SKM-1 treated with dmso at 0.1 percent for 144 hours (cell line): ENCODE data around the gene ELOVL5.
A peak's percentile ranks its signal among the peaks of the same experiment; 100 is the strongest.
"Not testable (repeated sequence)": the region's sequence is repeated elsewhere in the genome, so short reads cannot be mapped to it uniquely, and the experiment has no call there.

Source experiments
- DNase-seq: peaks from one replicate; lab custom pipeline; 2025; ENCODE audit not compliant: unreplicated experiment; lab: John Stamatoyannopoulos, UW

Gene ELOVL5

DNA sequence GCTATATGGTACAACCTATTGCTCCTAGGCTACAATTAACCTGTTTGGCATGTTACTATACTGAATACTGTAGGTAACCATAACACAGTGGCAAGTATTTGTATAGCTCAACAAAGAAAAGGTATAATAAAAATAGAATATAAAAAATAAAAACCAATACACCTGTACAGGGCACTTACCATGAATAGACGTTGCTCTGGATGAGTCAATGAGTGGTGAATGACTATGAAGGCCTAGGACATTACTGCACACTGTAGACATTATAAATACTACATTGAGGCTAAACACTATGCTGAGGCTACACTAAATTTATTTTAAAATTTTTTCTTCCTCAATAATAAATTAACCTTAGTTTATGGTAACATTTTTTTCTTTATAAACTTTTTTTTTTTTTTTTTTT is 18.6 kb downstream of the ELOVL5 start:
- no peak for DNase-seq

DNA sequence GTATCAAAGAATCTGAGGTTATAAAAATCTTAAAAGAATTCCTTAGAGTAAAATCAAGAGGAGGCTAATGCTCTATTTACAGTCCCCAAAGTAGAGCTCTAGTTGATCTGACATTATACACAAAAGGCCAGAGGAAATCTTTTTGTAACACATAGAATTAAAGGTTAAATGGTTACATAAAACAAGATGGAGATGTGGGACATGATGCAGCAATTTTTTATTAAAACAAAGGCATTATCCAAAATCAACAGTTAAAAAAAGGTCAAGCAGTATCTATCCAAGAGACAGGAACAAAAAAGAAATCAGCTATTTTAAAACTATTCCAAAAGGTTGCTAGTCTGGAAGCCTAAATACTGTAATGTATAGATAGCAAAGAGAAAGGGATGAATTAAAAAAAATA is 20.4 kb downstream of the ELOVL5 start:
- no peak for DNase-seq

DNA sequence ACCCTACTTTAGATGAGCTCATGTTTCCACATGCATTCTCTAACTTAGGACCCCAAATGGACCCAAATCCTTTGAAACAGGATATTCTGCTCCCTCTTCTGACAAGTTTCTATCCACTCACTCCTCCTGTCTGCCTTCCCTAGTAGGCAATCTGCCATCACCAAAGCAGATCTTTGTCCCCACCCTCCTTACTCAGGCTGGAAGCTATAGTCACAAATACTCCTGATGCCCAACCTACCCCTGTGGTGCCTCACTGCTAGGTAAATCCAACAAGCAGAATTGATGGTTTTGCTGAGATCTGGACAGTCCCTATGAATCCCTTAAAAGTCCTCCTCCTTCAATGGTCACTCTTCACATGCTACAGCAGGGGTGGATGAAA is 21.7 kb downstream of the ELOVL5 start:
- no peak for DNase-seq

GRCh38 chr6:53326372-53327016 is 22.3 kb downstream of the ELOVL5 start:
- DNase-seq = no peak

DNA sequence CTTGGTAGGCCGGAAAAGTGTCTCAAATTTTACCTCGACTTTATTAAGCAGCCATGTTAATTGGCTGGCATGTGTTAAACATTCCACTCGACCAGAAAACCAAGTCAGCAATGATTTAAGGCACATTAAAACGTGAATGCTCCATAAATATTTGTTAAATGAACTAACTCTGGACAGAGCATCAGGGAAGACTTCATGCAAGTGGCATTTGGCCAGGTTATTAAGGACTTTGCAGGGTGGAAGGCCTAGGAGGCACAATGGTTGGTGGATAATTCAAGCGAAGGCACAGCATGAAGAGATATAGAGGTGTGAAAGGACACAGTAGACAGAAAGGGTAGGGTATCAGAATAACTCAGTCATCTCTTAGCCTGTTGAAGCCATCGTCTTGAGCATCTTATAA is 23.0 kb downstream of the ELOVL5 start:
- no peak for DNase-seq

GRCh38 chr6:53322188-53323029 is 26.3 kb downstream of the ELOVL5 start:
- DNase-seq = no peak

GRCh38 chr6:53321701-53322100 is 27.0 kb downstream of the ELOVL5 start:
- DNase-seq = no peak

- peak; percentile 7 for DNase-seq
Measured at GRCh38 chr6:53320964-53321363, 27.8 kb downstream of the ELOVL5 start.

DNA sequence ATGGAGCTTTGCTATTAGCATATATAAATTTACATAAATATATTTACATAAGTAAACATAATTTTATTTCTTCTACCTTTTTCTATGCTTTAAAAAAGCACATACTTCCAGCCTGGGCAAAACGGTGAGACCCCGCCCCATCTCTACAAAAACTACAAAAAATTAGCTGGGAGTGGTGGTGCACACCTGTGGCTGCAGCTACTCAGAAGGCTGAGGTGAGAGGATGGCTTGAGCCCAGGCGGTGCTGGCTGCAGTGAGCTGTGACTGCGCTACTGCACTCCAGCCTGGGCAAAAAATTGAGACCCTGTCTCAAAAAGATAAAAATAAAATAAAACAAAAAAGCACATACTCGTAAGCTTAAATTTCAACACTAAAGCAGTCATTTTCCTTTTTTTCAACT is 30.3 kb downstream of the ELOVL5 start:
- no peak for DNase-seq

GRCh38 chr6:53317861-53318260 is 30.9 kb downstream of the ELOVL5 start:
- DNase-seq = no peak

DNA sequence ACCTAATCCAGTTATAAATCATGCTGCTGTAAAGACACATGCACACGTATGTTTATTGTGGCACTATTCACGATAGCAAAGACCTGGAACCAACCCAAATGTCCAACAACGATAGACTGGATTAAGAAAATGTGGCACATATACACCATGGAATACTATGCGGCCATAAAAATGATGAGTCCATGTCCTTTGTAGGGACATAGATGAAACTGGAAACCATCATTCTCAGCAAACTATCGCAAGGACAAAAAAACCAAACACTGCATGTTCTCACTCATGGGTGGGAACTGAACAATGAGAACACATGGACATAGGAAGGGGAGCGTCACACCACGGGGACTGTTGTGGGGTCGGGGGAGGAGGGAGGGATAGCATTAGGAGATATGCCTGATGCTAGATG is 31.5 kb downstream of the ELOVL5 start:
- DNase-seq = not testable (repeated sequence)

- DNase-seq = no peak
Measured at GRCh38 chr6:53316142-53316541, 32.6 kb downstream of the ELOVL5 start.

DNA sequence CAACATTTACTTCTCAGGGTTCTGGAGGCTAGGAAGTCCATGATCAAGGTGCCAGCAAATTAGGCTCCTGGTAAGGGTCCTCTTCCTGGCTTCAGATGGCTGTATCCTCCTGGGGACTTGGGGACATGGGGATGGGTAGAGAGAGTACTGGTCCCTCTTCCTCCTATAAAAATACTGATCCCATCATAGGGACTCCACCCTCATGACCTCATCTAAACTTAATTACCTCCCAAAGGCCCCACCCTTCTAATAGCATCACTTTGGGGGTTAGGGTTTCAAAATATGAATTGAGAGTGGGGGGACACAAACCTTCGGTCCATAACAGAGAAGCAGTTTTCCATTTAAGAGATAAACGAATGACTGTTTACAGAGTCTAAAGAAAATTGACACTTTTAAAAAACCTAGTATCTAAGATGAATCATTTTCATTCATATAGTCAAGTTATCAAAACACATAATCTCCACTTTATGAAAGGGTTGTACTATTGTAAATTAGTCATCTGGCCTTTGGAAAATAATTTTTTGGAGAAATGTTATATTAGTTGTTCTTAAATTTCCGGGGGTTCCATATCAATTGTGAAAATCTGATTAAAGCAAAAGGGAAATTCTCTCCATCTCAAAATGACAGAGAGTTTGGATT is 33.5 kb downstream of the ELOVL5 start:
- no peak for DNase-seq

- DNase-seq = no peak
Measured at GRCh38 chr6:53313784-53314400, 34.9 kb downstream of the ELOVL5 start.

- DNase-seq = no peak
Measured at GRCh38 chr6:53312355-53312754, 36.4 kb downstream of the ELOVL5 start.

DNA sequence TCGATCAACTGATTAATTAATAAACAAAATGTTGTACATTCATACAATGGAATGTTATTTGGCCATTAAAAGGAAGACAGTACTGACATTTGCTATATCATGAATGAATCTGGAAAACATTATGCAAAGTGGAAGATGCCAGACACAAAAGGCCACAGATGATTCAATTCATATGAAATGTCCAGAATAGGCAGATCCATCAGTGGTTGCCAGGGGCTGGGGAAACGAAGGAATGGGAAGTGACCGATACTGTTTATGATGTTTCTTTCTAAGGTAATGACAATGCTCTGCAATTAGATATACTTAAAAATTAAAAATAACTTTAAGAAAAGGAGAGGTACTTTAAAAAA is 37.2 kb downstream of the ELOVL5 start:
- no peak for DNase-seq

GRCh38 chr6:53310771-53311585 is 37.8 kb downstream of the ELOVL5 start:
- DNase-seq = no peak

DNA sequence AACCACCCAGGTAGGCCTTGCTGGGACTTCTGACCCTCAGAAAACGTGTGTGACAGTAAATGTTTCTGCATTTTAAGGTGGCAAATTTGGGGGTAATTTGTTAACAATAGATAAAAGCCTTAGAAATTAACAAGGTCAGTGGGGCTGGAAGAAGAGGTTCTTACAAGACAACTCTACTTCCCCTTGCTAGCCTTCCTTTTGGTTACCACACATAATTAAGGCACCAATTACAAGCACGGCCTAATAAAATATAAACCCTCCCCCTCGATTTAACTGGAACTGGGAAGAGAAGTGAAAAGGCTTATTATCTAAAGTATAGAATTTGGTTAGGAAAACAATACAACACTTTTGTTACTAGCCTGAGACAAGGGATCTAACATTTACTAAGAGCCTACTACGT is 38.8 kb downstream of the ELOVL5 start:
- no peak for DNase-seq

GRCh38 chr6:53309059-53309900 is 39.5 kb downstream of the ELOVL5 start:
- DNase-seq = no peak

GRCh38 chr6:53306819-53307347 is 41.9 kb downstream of the ELOVL5 start:
- DNase-seq = no peak
